SK-N-SH treated with all-trans-retinoic acid at 6 μM for 48 hours (cell line): ENCODE measurements around the gene OBSL1.

Source experiments
- CREB5 ChIP-seq: fragments of 250-450 bp; sonication (Bioruptor Pico); IDR thresholded peaks from 2 replicates; pipeline ENCODE4 v1.5.1; 2020; ENCODE audit warnings: low read depth, mild to moderate bottlenecking, moderate library complexity
- GLIS3 ChIP-seq: fragments of 250-450 bp; sonication (Bioruptor Pico); IDR thresholded peaks from 2 replicates; pipeline ENCODE4 v1.5.0; 2020; ENCODE audit warnings: mild to moderate bottlenecking, moderate library complexity
- PATZ1 ChIP-seq: fragments of 250-450 bp; sonication (Bioruptor Pico); IDR thresholded peaks from 2 replicates; pipeline ENCODE4 v1.8.0; 2020; ENCODE audit warnings: mild to moderate bottlenecking, moderate library complexity, borderline replicate concordance
- RARB ChIP-seq: fragments of 250-450 bp; sonication (Bioruptor Pico); IDR thresholded peaks from 2 replicates; pipeline ENCODE4 v1.8.0; 2021; ENCODE audit warnings: mild to moderate bottlenecking, moderate library complexity
- ZFP3 ChIP-seq: fragments of 250-450 bp; sonication (Bioruptor Pico); IDR thresholded peaks from 2 replicates; pipeline ENCODE4 v1.5.0; 2020; ENCODE audit warnings: mild to moderate bottlenecking, moderate library complexity
- ZNF70 ChIP-seq: fragments of 450-650 bp; formaldehyde crosslinking; IDR thresholded peaks from 2 replicates; pipeline ENCODE4 v1.5.0; 2020; ENCODE audit warnings: mild to moderate bottlenecking, moderate library complexity
- ZNF8 ChIP-seq: fragments of 450-650 bp; formaldehyde crosslinking; IDR thresholded peaks from 2 replicates; pipeline ENCODE4 v1.5.0; 2020; ENCODE audit warnings: mild to moderate bottlenecking, moderate library complexity

GRCh38 chr2:219612577-219613286, 41.4 kb upstream of the OBSL1 start:
- no peak for TF ChIP-seq PATZ1 (CRISPR knock-in tag)
- TF ChIP-seq ZNF8 (CRISPR knock-in tag) = no peak
- no peak for TF ChIP-seq RARB (CRISPR knock-in tag)
- no peak for TF ChIP-seq ZFP3 (CRISPR knock-in tag)
- TF ChIP-seq GLIS3 = no peak
- no peak for TF ChIP-seq CREB5 (CRISPR knock-in tag)
- TF ChIP-seq ZNF70 (CRISPR knock-in tag) = no peak
